B cell (primary cell): ENCODE measurements around the gene OR12D2. TPM values are rescaled to one million over a fixed set of nuclear protein-coding genes. Genes with fewer than 3 reads are reported as not detected.
"Not testable (repeated sequence)": the region's sequence is repeated elsewhere in the genome, so short reads cannot be mapped to it uniquely, and the experiment has no call there.

ENCODE experiments used
- ATAC-seq: fragments of 200-7000 bp; cut with Tn5 transposase; one replicate; pipeline ENCODE4 v1.10.0; 2021; ENCODE audit warnings: low read depth, mild to moderate bottlenecking, moderate number of reproducible peaks, moderate library complexity
- CTCF ChIA-PET: fragments of 350-600 bp; sonication (Branson Sonifier 250); formaldehyde crosslinking; loops from one replicate; lab custom pipeline; 2021; ENCODE audit warnings: antibody characterized with exemption, inconsistent platforms; lab: Charles Lee
- POLR2A ChIA-PET: fragments of 350-600 bp; sonication (Branson Sonifier 250); formaldehyde crosslinking; loops from one replicate; lab custom pipeline; 2021; ENCODE audit warnings: antibody characterized with exemption; lab: Charles Lee
- DNase-seq: peaks from one replicate; pipeline ENCODE4 v3.0.0; 2013
- H2AFZ ChIP-seq: 2 replicates; pipeline ENCODE4 v1.6.1; 2012; ENCODE audit warnings: mild to moderate bottlenecking, low read depth, low read length; ENCODE audit not compliant: insufficient read depth, poor library complexity, severe bottlenecking
- H3K27ac ChIP-seq, 2 donors: 1 replicate in 1 of 2; 2 replicates in 1 of 2; pipeline ENCODE4 v1.5.1; 2012 to 2013; ENCODE audit warnings: low read length in 2 of 2, mild to moderate bottlenecking in 2 of 2, moderate library complexity in 1 of 2
- H3K27me3 ChIP-seq, 4 experiments: fragments of 200-600 bp in 1 of 4; sonication (generic) in 1 of 4; replicated peaks in 1 of 4; 1 replicate in 2 of 4; 2 replicates in 2 of 4; pipeline versions ENCODE4 v1.6.1 to v1.7.0; 2013 to 2016; ENCODE audit warnings: low read length in 3 of 4, mild to moderate bottlenecking in 2 of 4, mixed read lengths in 1 of 4, moderate library complexity in 1 of 4; ENCODE audit not compliant: insufficient read depth in 4 of 4, control insufficient read depth in 3 of 4; ENCODE audit errors: control extremely low read depth in 1 of 4
- H3K36me3 ChIP-seq, 2 experiments: replicated peaks in 1 of 2; 1 replicate in 1 of 2; 2 replicates in 1 of 2; pipeline versions ENCODE4 v1.6.1 to v1.7.1; 2013; ENCODE audit warnings: low read length in 1 of 2; ENCODE audit not compliant: insufficient read depth in 2 of 2, control insufficient read depth in 1 of 2; ENCODE audit errors: control extremely low read depth in 1 of 2, extremely low read depth in 1 of 2
- H3K4me1 ChIP-seq, 2 donors: fragments of 200-600 bp in 1 of 2; sonication (generic) in 1 of 2; 1 replicate in 1 of 2; 2 replicates in 1 of 2; pipeline versions ENCODE4 v1.5.1 to v1.6.1; 2013 to 2017; ENCODE audit warnings: low read length in 2 of 2; ENCODE audit not compliant: control insufficient read depth in 2 of 2, insufficient read depth in 2 of 2
- H3K4me2 ChIP-seq: replicated peaks from 2 replicates; pipeline ENCODE3; 2012; ENCODE audit warnings: mild to moderate bottlenecking, low read depth, low read length; ENCODE audit not compliant: poor library complexity, severe bottlenecking
- H3K4me3 ChIP-seq, 5 experiments: fragments of 200-600 bp in 1 of 5; sonication (generic) in 1 of 5; 1 replicate in 3 of 5; 2 replicates in 2 of 5; pipeline versions ENCODE4 v1.5.1 to v1.7.0; 2011 to 2016; ENCODE audit warnings: low read length in 4 of 5, mild to moderate bottlenecking in 4 of 5, low read depth in 2 of 5, control low read depth in 1 of 5, moderate library complexity in 1 of 5; ENCODE audit not compliant: insufficient read depth in 1 of 5; ENCODE audit errors: control extremely low read depth in 1 of 5, extremely low read depth in 1 of 5
- H3K79me2 ChIP-seq: fragments of 200-600 bp; sonication (generic); one replicate; pipeline ENCODE4 v1.6.0; 2016; ENCODE audit warnings: low read length; ENCODE audit not compliant: control insufficient read depth, insufficient read depth
- H3K9ac ChIP-seq: fragments of 200-600 bp; sonication (generic); 2 replicates; pipeline ENCODE4 v1.6.1; 2017; ENCODE audit warnings: mild to moderate bottlenecking, low read length, moderate library complexity
- H3K9me3 ChIP-seq, 3 donors: one replicate each; pipeline versions ENCODE4 v1.6.1 to v1.7.1; 2013; ENCODE audit warnings: low read length in 2 of 3; ENCODE audit not compliant: control insufficient read depth in 2 of 3, insufficient read depth in 1 of 3; ENCODE audit errors: control extremely low read depth in 1 of 3
- H4K20me1 ChIP-seq: 2 replicates; pipeline ENCODE4 v1.6.0; 2012; ENCODE audit warnings: mild to moderate bottlenecking, low read length; ENCODE audit not compliant: insufficient read depth, control insufficient read depth, poor library complexity, severe bottlenecking
- H3K27ac Mint-ChIP-seq: one replicate; pipeline ENCODE4 v1.8.0; 2021; ENCODE audit warnings: mixed read lengths
- H3K27me3 Mint-ChIP-seq: one replicate; pipeline ENCODE4 v1.8.0; 2021; ENCODE audit warnings: mixed read lengths
- H3K4me1 Mint-ChIP-seq: one replicate; pipeline ENCODE4 v1.8.0; 2021; ENCODE audit warnings: mixed read lengths
- H3K4me3 Mint-ChIP-seq: one replicate; pipeline ENCODE4 v1.8.0; 2021; ENCODE audit warnings: mixed read lengths
- H3K9me3 Mint-ChIP-seq: one replicate; pipeline ENCODE4 v1.8.0; 2022; ENCODE audit warnings: mixed read lengths; ENCODE audit not compliant: insufficient read depth
- CTCF ChIP-seq: fragments of 200-600 bp; IDR thresholded peaks from one replicate; pipeline ENCODE4 v1.8.0; 2022; ENCODE audit warnings: antibody characterized with exemption, mild to moderate bottlenecking
- EZH2 ChIP-seq: IDR thresholded peaks from 2 replicates; pipeline ENCODE4 v1.6.1; 2012; ENCODE audit warnings: borderline replicate concordance, low read depth, mild to moderate bottlenecking, moderate library complexity, low read length; ENCODE audit not compliant: insufficient read depth, poor library complexity, severe bottlenecking
- WGBS: methylation state at CpG from one replicate; pipeline ENCODE4 v1.1.5; 2013; ENCODE audit warnings: missing lambda C conversion rate; ENCODE audit not compliant: insufficient coverage; 5-methylcytosine and 5-hydroxymethylcytosine counted together
- intact Hi-C: fragments of 100-400 bp; cut with micrococcal nuclease; formaldehyde crosslinking; loops from one replicate; pipeline ENCODE4 v1.10.0; 2022
- polyA plus RNA-seq: library from polyadenylated mRNA; depleted of rRNA; stranded (reverse); fragments of >200 nt; gene quantifications from 2 replicates; pipeline ENCODE4 v1.2.3, GENCODE V29; 2012
- total RNA-seq, 2 donors: library from RNA; stranded (reverse); fragments of 120-200 nt in 1 of 2; gene quantifications; 1 replicate in 1 of 2; 2 replicates in 1 of 2; pipeline versions ENCODE4 v1.2.3 to v1.2.4, GENCODE V29; 2013 to 2022

The OR12D2 gene
- total and polyA plus RNA-seq, 2 donors (not counting 1 experiment from before 2014, with no cell fraction given) = not detected

DNA sequence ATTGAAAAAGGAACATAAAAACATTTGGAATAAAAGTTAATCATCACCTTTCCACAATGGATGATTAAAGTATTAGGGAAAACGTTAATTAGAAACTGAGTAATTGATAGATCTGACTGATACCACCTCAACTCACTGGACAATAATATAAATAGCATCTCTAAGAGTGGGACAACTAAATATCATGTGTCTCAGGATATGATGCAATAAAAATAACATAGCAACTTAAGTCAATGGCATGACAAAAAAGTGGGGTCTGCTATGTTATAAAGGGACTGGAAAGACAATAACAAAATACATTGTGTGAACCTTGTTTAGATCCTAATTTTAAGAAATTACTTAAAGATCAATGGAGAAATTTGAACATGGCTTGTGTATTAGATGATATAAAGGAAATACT lies 29.6 kb downstream of the OR12D2 start:
- no peak overlapping the region for H3K4me3 ChIP-seq
- H3K4me3 Mint-ChIP-seq = no peak overlapping the region
- no peak for ATAC-seq
- WGBS = no CpG with 5 or more reads among the region's 1 CpG
- peaks cover 35% of the 10 kb centered on the region for H3K27me3 Mint-ChIP-seq
- H3K27ac Mint-ChIP-seq = no peak overlapping the region
- POLR2A ChIA-PET = no interaction called here
- H2AFZ ChIP-seq = no peak overlapping the region
- no peaks in the 10 kb centered on the region for H3K4me1 Mint-ChIP-seq
- peaks cover 0 to 2% (median under 1%) of the 10 kb centered on the region in 4 experiments for H3K27me3 ChIP-seq
- no peak overlapping the region for H3K27ac ChIP-seq
- H3K9me3 ChIP-seq = peaks cover 0 to 3% (median 0%) of the 10 kb centered on the region in 3 donors
- CTCF ChIA-PET = no interaction called here
- no peak overlapping the region for H3K9ac ChIP-seq
- no peak overlapping the region for H3K4me2 ChIP-seq
- no peaks in the 10 kb centered on the region for H4K20me1 ChIP-seq
- no peak for TF ChIP-seq EZH2
- no peak for TF ChIP-seq CTCF
- DNase-seq = no peak
- H3K36me3 ChIP-seq = no peaks in the 10 kb centered on the region
- intact Hi-C loops = no loop called here
- H3K79me2 ChIP-seq = no peaks in the 10 kb centered on the region
- no peaks in the 10 kb centered on the region for H3K4me1 ChIP-seq
- H3K9me3 Mint-ChIP-seq = no peaks in the 10 kb centered on the region

- Mint-ChIP-seq H3K27ac (no peak overlapping the region), H3K4me3 (no peak overlapping the region), H3K9me3 (no peaks in the 10 kb centered on the region), H3K4me1 (no peaks in the 10 kb centered on the region), H3K27me3 (peaks cover 29% of the 10 kb centered on the region)
- no peak overlapping the region for H3K27ac ChIP-seq
- H2AFZ ChIP-seq = no peak overlapping the region
- H3K4me3 ChIP-seq = no peak overlapping the region
- POLR2A ChIA-PET = no interaction called here
- no peak for ATAC-seq
- no peak for DNase-seq
- no peak overlapping the region for H3K4me2 ChIP-seq
- CTCF ChIA-PET = no interaction called here
- intact Hi-C loops = no loop called here
- H3K27me3 ChIP-seq = peaks cover 0 to 2% (median 0%) of the 10 kb centered on the region in 4 experiments
- H3K36me3 ChIP-seq = no peaks in the 10 kb centered on the region
- peaks cover 0 to 3% (median 0%) of the 10 kb centered on the region in 3 donors for H3K9me3 ChIP-seq
- TF ChIP-seq CTCF = no peak
- TF ChIP-seq EZH2 = no peak
- H4K20me1 ChIP-seq = no peaks in the 10 kb centered on the region
- H3K79me2 ChIP-seq = no peaks in the 10 kb centered on the region
- no peak overlapping the region for H3K9ac ChIP-seq
- H3K4me1 ChIP-seq = no peaks in the 10 kb centered on the region
- WGBS = 92% methylated on average over 2 of the region's 3 CpGs
These were observed 31.2 kb downstream of the OR12D2 start for GRCh38 chr6:29426654-29427053.

GRCh38 chr6:29436730-29437129 lies 41.3 kb downstream of the OR12D2 start:
- H3K36me3 ChIP-seq, H3K4me1 Mint-ChIP-seq, H3K9ac ChIP-seq, CTCF ChIA-PET, H3K9me3 ChIP-seq, H3K27me3 ChIP-seq, H3K27ac Mint-ChIP-seq, H3K27ac ChIP-seq, H3K79me2 ChIP-seq, H3K4me3 ChIP-seq, H4K20me1 ChIP-seq, ATAC-seq, H3K4me2 ChIP-seq, DNase-seq, POLR2A ChIA-PET, H3K4me1 ChIP-seq, H3K9me3 Mint-ChIP-seq, intact Hi-C loops, H2AFZ ChIP-seq, H3K4me3 Mint-ChIP-seq: not testable (repeated sequence)
- WGBS = 86% methylated on average over 11 of the region's 18 CpGs
- peaks cover 49% of the 10 kb centered on the region for H3K27me3 Mint-ChIP-seq
